Measurements from ENCODE around the gene LRRC8B.
A peak's percentile ranks its signal among the peaks of the same experiment; 100 is the strongest.

The LRRC8B gene

DNA sequence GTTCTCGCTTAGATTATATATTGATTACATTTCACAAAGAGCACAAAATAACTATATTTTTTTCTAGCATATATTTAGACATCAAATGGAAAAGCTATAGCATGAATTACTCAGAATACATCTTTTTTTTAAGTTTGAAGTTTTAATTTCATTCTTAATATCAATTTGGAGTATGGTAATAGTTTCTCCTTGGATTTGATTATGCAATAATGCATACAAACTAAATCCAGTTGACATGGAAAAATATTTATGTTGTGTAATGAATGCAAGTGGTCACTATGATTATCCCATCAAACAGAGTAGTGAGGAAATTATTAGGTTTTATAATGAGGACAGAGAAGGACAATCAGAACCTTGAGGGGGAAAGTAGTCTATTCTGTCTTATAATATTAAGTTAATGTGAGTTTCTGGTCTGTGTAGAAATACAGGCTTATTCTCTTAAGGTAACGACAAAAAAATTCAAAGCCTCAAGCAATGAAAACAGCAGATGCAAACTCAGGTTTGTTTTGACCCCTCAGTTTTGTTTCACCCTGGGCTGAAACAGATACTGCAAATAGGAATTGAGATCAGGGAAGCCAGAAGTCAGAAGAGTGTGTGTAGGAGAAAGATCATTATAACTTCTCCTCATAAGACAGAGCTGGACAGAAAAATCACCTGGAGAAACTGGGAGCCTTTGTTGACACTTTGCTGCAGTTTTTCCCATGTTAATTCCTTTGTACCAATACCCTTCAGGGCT is 23.7 kb downstream of the LRRC8B start:
- DNase-seq: no peak

DNA sequence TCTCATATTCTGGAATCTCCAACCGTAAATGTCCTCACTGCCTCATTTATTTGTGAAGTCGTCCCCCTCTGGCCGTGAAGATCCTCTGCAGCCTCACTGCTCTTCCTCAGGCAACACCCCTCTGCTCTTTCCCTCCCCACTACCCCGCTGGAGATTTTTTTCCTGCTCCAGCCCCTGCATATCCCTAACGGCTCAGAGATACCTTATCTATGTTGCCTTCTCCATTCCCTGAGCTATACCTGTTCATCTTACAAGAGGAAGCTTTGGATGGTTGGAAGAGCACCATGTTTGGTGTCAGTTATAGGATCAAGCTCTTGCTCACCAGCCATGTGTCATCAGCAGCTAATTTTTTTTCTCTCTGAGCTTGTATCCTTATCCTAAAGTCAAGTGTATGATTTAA is 26.4 kb downstream of the LRRC8B start:
- peak; percentile 73 for DNase-seq

DNA sequence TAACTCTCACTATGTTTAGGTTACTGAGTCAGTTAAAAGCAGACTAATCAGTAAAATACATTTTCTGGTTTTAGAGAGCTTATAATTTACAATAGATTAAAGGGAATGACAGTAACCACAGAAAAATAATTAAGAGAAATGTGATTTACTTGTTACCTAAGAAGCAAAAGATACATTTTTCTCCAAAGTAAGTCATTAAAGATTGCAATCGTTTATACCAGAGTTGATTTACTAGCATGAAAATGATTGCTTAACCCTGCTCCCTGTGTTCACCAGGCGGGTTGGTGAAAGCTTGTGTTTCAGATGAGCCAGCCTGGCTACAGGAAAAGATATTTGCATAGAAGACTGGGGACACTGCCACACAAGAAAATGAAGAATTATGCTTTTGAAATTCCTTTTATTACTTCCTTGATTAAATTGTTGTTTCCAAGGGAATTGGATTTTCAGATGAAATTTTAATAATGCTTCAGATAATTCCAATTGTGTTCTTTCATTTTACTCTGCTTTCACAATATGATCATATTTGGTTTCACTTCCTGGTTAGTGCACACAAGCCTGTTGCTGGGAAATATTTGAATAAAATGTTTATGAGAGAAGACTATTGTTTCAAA is 27.9 kb downstream of the LRRC8B start:
- DNase-seq: peak; percentile 78

DNA sequence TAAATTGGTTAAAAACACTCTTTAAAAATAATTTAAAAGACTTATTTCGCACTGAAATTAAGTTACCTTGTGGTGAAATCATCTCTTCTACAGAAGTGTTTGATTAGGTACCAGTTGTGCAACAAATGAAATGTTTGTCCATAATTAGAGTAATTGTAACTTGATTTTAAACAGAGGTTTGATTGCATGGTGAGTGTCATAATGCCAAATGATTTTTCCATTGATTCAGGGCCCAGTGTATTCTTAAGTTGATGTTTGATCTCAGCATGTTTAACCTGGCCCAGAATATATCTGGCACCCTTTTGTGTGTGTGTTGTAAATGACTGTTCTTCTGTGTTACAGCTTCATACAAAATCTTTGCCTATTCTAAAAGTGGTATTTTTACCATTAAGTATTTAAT is 28.5 kb downstream of the LRRC8B start:
- no peak for DNase-seq

DNA sequence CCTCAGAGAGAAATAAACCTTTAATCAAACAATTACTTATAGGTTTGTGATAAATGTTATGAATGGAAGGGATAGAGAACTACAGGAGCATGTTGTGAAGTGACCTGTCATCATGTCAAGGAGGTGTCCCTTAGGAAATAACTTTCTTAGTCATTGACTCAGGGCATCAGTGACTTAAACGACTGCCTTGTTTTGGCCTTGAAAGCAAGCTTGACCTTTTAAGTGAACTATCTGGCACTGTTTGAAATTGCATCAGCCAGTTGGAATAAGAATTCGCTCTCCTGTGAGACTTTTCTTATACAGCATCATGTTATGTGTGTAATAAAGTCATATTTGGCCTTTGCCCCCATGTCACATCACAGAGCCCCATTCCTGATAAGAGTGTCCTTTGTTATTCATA is 30.9 kb downstream of the LRRC8B start:
- no peak for DNase-seq

DNA sequence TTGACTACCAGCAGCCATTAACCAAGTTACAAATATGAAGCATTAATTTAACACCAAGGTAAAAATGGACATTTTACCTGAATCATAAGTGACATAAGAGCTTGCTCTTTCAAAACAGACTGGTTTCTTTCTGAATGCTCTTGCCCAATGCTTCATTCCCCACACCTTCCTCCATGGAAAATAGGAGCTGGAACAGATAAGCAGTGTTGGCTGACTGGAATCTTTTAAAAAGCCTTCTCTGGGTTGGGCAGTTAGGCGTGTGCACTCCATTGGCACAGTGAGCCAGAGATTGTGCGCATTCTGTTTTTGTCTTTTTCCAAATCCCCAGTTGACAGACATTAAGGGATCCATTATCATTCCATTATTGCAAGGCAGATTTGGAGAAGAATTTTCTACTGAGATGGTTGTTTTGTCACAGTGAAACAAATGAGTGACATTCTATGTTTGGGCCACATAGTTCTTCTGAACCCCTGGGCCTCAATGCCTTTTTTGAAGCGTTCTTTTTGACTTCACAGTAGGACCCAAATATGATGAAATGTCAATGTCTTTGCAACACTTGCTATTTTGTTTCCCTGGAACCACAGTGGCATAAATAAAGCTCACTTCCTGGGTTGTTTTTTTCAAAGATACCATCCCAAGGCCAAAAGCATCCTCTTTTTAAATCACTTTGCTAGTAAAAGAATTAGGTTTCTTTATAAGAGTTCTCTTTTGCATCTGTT is 32.3 kb downstream of the LRRC8B start:
- no peak for DNase-seq

DNA sequence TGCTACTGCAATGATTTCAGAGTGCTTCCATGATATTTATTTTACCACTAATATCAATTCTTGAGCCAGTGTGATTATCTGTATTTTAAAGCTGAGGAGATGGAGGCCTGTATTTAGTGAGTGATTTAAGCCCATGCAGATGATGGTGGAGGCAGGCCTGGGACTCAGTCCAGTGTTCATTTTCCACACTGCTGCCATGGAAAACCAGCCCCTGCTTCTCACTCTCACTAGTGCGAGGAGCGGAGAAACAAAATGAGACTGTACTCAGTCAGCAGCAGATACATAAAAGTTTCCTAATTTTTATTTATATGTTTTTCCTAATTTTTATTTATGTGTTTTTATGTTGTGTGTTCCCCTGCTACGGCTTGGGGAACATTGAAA is 32.8 kb downstream of the LRRC8B start:
- no peak for DNase-seq

DNA sequence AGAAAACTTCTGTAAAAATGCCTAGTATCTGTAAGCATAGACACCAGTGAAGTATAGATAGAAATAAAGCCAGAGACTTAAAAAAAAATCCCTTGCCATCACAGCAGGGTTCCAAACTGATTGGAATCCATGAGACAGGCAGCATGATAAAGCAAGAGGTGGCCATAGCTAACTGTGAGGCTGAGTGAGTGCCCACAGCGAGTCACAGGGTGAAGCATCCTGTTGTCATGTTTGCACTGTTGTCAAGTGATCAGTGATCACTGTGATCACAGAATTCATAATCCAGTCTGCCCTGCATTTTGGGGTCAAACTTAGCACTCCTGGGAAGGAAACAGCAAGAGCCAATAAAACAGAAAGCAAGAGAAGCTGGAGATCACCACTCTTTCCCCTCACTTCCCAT is 33.3 kb downstream of the LRRC8B start:
- DNase-seq: no peak

DNA sequence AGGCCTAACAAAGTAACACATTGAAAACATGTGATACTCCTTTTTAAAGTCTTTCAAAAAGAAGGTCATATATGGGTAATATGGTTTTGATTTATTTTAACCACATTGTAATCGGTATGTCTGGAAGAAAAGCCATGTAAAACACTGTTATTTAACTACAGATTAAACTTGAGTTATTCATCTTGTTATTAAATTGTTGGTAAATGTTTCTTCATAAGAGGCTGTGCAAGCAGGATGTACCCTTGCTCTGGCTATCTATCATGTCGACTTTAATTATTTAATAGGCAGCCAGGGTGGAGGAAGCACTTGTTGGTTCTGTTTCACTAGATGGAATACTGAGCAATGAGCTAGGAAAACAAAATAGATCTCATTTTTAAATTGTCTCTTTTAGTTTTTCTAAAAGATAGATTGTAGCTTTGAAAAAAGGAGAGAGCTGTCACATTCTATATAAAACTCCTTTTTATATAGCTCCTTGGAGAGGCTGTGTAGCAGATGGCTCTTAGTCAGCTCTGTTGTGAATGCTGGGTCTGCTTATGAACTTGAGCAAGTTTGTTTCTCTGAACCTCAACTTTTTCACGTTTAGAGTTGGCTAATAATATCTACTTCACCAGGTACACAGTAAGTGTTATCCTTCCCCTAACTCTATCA is 39.5 kb downstream of the LRRC8B start:
- no peak for DNase-seq

DNA sequence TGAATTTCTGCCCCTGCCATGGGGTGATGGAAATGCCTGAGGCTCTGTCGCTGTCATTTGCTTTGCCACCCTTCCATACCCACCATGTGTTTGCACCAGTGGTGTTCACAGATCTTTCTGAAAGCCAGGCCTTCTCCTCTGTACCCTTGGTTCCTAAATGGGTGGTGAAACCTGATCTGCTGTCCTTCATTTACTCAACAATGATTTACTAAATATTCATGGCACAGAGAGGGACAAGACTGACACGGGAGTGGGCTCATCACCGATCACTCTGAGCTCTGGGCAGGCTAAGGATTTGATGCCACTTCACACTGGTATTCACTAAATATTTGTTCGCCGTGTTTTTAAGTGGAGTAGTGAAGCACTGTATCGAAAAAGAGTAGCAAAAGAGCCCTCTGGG is 40.9 kb downstream of the LRRC8B start:
- DNase-seq: no peak

DNA sequence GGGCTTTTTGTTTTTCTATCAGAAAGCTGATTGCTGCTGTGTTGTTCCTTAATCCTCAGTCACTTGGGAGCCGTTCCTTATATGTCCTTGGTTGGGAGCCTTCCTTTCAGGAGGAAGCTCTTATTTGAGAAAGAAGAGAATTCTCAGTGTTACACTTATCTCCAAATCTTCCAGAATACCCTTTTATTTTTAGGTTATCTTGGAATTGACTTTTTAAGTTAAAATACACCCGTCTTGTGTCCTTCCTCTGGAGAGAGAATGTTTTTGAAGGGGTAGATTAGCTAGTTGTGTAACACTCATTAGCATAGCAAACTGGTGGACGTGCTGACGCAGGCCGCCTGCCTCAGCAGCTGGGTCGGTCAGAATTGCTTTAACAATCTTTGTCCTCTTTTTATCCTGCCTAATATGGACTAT is 42.1 kb downstream of the LRRC8B start:
- no peak for DNase-seq

DNA sequence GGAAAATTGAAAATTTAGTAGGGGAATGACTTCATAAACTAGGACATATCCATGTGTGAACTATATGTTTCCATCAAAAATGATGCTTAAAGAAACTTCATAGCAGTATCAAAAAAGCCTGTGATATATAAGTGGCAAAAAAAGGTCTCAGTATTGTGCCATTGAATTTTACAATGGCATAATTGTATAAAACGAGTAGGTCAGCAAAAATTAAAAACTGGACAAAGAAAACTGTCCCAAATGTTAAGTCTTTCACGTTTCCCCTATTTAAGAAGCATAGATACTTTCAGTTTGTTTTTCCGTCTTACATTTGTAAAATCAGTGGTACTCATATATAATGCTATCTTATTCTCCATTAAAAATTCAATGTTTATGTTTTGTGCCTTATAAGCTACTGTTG is 43.2 kb downstream of the LRRC8B start:
- DNase-seq: no peak

DNA sequence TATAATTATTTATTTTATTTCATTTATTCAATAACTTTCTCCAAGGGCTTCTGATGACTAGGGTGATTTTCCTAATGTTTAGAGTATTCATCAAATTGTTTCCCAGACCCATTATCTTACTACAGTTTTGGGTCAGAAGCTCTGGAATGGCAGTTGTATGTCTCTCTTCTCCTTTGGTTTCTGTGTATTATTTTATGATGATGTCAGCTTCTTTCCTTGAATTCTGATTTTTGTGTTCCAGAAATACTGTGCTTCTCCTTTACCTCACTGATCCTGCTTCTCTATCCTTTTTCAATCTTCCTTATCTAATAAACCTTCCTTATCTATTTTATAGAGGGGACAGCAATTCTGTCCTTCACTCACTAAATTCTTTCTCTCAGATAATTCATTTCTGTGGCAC is 48.8 kb downstream of the LRRC8B start:
- DNase-seq: no peak

DNA sequence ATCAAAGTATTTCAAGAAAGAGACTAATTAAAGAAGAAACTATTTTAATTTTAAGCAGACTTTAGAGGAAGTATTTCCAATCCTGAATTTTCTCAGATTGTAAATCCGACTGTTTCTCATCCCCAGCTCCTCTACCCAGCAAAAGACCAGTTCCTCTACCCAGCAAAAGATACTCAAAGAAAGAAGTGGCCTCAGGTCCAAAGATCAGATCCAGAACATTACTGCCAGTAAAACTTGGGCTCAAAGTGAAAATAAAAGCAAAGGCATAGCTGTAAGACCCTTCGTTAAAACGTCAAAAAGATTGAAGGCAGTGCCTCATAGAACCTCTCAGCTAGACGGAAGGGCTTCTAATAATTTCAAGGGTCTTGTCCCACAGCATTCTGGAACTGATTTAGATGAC is 50.0 kb downstream of the LRRC8B start:
- DNase-seq: no peak

DNA sequence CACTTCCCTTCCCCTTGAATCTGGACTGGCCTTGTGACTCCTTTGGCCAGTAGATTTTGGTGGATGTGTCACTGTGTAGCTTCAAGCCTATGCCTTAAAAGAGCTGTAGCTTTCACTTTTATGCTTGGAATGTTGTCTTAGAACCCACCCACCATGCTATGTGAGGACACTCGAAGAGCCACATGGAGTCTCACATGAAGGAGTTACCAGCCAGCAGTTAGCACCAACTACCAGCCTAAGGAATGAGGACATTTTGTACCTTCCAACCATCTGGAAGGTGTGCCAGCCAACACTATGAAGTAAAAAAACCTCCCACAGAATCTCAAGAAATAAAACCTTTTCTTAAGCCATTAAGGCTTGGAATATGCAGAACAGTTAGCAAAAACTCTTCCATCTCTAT is 50.6 kb downstream of the LRRC8B start:
- no peak for DNase-seq

DNA sequence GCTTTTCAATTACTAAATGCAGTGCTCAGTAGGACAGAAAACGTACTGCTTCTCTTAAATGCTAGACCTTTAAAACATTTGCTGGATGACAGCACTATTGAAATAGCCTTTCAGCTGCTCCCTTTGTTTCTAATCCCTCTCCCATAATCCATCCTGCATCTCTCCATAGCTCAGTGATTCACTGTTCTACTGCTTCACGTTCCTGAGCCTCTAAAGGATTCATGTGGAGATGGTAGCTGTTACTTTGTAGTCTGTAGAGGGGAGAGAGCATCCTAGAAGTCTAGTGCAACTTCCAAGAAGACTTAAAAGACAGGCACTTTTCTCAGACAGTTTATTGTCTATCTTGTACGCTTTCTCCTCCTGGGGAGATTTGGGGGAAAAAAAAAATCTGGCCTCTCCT is 51.4 kb downstream of the LRRC8B start:
- no peak for DNase-seq

DNA sequence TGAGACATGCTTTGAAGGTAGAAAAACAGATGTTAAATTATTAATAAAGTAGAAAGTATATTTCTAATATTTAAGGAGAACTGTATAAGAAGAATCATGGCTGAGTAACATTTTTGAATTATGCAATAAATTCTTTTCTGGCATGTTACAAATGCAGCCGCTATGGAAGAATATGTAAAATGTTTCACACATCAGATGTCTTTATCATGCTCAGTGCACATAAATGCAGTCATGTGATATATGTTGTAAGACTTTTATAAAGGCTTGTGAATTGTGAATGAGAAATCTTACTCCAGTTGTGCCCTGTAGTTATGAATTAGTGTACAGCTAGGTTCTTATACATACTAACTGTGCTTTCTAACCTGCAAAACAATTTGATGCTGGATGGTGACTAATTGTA is 53.5 kb downstream of the LRRC8B start:
- no peak for DNase-seq

DNA sequence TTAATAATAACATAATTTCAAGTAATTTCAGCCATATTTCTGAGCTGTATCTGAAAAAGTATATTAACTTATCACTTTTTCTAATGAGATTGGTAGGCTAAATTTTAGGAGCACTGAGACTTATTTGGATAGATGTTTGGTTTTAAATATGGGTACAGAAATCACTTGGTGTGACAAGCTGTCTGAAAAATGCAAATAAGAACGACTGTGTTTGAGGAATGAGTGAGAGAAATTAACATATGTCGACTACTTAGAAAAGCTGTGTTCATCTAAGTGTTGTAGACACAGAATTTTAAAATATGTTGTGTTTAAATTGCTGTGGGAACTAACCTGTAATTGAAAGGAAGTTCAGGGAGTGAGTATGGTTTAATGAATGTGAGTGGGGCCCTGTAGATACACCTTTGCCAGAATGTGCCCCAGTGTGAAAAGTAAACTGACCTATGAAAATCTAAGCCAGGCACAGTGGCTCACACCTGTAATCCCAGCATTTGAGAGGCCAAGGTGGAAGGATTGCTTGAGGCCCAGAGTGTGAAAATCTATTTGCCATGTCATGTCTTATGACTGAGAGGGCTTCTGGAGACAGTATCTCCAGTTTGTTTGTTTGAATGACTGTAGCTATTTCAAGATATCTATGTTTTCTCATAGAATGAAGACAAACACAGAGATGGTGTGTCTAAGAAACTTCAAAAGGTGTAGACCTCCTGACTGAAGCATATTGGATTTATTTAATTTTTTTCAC is 54.5 kb downstream of the LRRC8B start:
- DNase-seq: no peak

DNA sequence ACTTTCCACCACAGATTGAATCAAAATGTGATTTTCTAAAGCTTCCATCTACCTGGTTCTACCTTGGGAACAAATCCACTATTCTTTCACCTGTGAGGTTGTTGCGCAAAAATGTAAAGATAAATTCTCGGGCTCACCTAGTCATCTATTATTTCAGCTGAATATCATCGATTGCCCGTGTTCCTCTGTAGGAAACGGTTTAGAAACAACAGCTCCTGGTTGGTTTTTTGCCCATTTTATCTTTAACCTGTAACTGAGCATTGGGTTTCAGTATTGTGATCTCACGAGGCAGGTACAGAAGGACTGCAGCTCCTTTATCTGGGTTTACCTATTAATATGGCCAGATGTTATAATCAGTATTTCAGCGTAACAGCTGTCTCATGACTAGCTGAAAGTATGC is 55.4 kb downstream of the LRRC8B start:
- DNase-seq: no peak

DNA sequence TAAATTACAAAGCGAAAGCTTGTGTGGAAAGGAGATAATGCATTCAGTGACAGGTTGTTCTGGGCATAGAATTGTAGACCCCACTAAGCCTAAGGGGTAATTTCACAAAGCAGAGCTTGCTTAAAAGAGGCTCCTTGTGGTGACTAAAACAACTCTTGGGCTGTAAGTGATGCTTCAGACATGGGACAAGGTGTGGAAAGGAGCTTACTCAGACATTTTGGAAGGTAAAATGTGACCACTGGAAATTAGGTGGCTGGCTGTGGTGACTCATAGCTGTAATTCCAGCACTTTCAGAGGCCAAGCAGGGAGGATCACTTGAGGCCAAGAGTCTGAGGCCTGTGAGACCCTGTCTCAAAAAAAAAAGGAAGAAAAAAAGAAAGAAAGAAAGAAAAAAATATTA is 57.2 kb downstream of the LRRC8B start:
- DNase-seq: no peak

DNA sequence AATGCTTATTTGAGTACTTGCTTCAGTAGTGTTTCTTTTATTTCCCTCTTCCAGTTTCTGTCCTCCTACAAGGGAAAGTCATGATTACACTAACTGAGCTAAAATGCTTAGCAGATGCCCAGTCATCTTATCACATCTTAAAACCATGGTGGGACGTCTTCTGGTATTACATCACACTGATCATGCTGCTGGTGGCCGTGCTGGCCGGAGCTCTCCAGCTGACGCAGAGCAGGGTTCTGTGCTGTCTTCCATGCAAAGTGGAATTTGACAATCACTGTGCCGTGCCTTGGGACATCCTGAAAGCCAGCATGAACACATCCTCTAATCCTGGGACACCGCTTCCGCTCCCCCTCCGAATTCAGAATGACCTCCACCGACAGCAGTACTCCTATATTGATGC is 57.9 kb downstream of the LRRC8B start:
- DNase-seq: no peak

DNA sequence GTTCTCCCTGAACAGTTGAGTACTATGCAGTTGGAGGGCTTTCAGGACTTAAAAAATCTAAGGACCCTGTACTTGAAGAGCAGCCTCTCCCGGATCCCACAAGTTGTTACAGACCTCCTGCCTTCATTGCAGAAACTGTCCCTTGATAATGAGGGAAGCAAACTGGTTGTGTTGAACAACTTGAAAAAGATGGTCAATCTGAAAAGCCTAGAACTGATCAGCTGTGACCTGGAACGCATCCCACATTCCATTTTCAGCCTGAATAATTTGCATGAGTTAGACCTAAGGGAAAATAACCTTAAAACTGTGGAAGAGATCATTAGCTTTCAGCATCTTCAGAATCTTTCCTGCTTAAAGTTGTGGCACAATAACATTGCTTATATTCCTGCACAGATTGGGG is 59.6 kb downstream of the LRRC8B start:
- DNase-seq: no peak

DNA sequence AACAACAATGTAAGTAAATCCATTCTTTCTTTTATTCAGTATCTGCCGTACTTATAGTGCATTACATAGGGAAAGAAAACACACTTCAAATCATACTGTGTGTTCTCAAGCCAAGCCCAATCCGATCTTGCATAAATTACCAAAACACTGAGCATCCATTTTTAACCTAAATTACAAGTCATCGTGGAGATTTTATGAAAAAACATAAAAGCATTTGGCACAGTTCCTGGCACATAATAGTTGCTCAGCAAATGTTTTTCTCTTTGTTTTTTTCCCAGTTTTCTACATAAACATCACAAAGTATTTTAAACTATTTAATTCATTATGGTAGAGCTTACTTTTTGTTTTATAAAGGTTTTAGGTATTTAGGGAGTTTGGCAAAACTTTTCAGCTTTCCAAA is 60.2 kb downstream of the LRRC8B start:
- DNase-seq: no peak

Measured in OCI-M1 (cell line).